Lower leg skin (tissue), 4 donors: ENCODE results near the gene BIRC6. TPM values are rescaled to one million over a fixed set of nuclear protein-coding genes. Genes with fewer than 3 reads are reported as not detected.

Source experiments
- DNase-seq, 2 donors: peaks; one replicate each; pipeline ENCODE4 v3.0.0-alpha.2; 2019; ENCODE audit warnings: low spot score in 2 of 2
- H3K4me3 ChIP-seq: fragments of 200-600 bp; sonication (generic); 2 replicates; pipeline ENCODE4 v1.5.1; 2017; ENCODE audit warnings: mild to moderate bottlenecking, low read depth; ENCODE audit not compliant: poor library complexity, severe bottlenecking
- CTCF ChIP-seq, 3 donors: fragments of 450-650 bp; IDR thresholded peaks; one replicate each; pipeline ENCODE4 v1.5.1; 2016; ENCODE audit warnings: antibody characterized with exemption in 3 of 3, mild to moderate bottlenecking in 3 of 3, moderate library complexity in 2 of 3
- POLR2A ChIP-seq, 2 donors: fragments of 450-650 bp; IDR thresholded peaks; one replicate each; pipeline ENCODE4 v1.6.1; 2016 to 2017; ENCODE audit warnings: antibody characterized with exemption in 2 of 2, mild to moderate bottlenecking in 1 of 2, moderate library complexity in 1 of 2
- WGBS, 2 donors: methylation state at CpG; one replicate each; pipeline ENCODE4 v1.1.5; 2018; 5-methylcytosine and 5-hydroxymethylcytosine counted together
- intact Hi-C: fragments of 100-400 bp; cut with DNase I; formaldehyde crosslinking; loops from one replicate; pipeline ENCODE4 v1.15.0; 2023; ENCODE audit warnings: low total_unique reads
- total RNA-seq, 4 donors: library from RNA; depleted of rRNA; stranded (reverse); fragments of >200 nt; gene quantifications; one replicate each; pipeline ENCODE4 v1.1.0, GENCODE V29; 2016

The BIRC6 gene
- total RNA-seq, 4 donors from 2014 or later: 70.3 to 146 (median 95.6) TPM

- WGBS, 2 donors: 64 to 73% methylated on average over 2 of the region's 2 CpGs
- DNase-seq: no peak
- intact Hi-C loops: loop anchor here (10.0 kb wide), 1 partner anchor 481 kb away; no protein-coding TSS in a partner anchor
- H3K4me3 ChIP-seq: no peak overlapping the region
- TF ChIP-seq POLR2A (IDR thresholded peaks at IDR 0.05): no peak
- no peak for TF ChIP-seq CTCF (IDR thresholded peaks at IDR 0.05)
Measured at GRCh38 chr2:32553829-32554432, 197.1 kb downstream of the BIRC6 start.

- intact Hi-C loops: loop anchor here (10.0 kb wide), 1 partner anchor 476 kb away; no protein-coding TSS in a partner anchor
- 86 to 87% methylated on average over 2 of the region's 2 CpGs for WGBS, 2 donors
- TF ChIP-seq POLR2A (IDR thresholded peaks at IDR 0.05): no peak
- no peak for TF ChIP-seq CTCF (IDR thresholded peaks at IDR 0.05)
- H3K4me3 ChIP-seq: no peak overlapping the region
- DNase-seq: no peak
Measured at GRCh38 chr2:32558492-32558891, 201.7 kb downstream of the BIRC6 start.

- TF ChIP-seq CTCF (IDR thresholded peaks at IDR 0.05) (no peak), POLR2A (IDR thresholded peaks at IDR 0.05) (no peak)
- 81 to 90% methylated on average over 3 of the region's 3 CpGs for WGBS, 2 donors
- DNase-seq: no peak
- H3K4me3 ChIP-seq: no peak overlapping the region
- intact Hi-C loops: loop anchor here (10.0 kb wide), 1 partner anchor 476 kb away; no protein-coding TSS in a partner anchor
Measured at GRCh38 chr2:32559136-32559535, 202.3 kb downstream of the BIRC6 start.

- DNase-seq: no peak
- no peak overlapping the region for H3K4me3 ChIP-seq
- WGBS, 2 donors: 90 to 91% methylated on average over 4 of the region's 4 CpGs
- intact Hi-C loops: no loop called here
- no peak for TF ChIP-seq CTCF (IDR thresholded peaks at IDR 0.05)
- no peak for TF ChIP-seq POLR2A (IDR thresholded peaks at IDR 0.05)
Measured at GRCh38 chr2:32562906-32563305, 206.1 kb downstream of the BIRC6 start.

GRCh38 chr2:32564417-32565035 lies 207.7 kb downstream of the BIRC6 start:
- whole genome bisulfite sequencing, 2 donors: 70 to 79% methylated on average over 2 of the region's 2 CpGs

More at GRCh38 chr2:32564417-32565035, 207.7 kb downstream of the BIRC6 start:
- DNase-seq: no peak
- intact Hi-C loops: no loop called here
- no peak overlapping the region for H3K4me3 ChIP-seq
- no peak for TF ChIP-seq POLR2A (IDR thresholded peaks at IDR 0.05)
- no peak for TF ChIP-seq CTCF (IDR thresholded peaks at IDR 0.05)
